OCI-M2 (cell line): ENCODE measurements around the gene SHC2.
"Not testable (repeated sequence)": the region's sequence is repeated elsewhere in the genome, so short reads cannot be mapped to it uniquely, and the experiment has no call there.

Experiments used
- DNase-seq: peaks from one replicate; lab custom pipeline; 2025; ENCODE audit not compliant: unreplicated experiment; lab: John Stamatoyannopoulos, UW

The SHC2 gene

GRCh38 chr19:493391-494170, 32.7 kb upstream of the SHC2 start:
- DNase-seq, result no peak

GRCh38 chr19:492091-492531, 31.3 kb upstream of the SHC2 start:
- no peak for DNase-seq

GRCh38 chr19:491146-491741, 30.4 kb upstream of the SHC2 start:
- DNase-seq, result no peak

- DNase-seq, result no peak
Measured at GRCh38 chr19:489418-490196, 28.8 kb upstream of the SHC2 start.

GRCh38 chr19:488505-489417, 27.9 kb upstream of the SHC2 start:
- no peak for DNase-seq

GRCh38 chr19:485583-486236, 24.9 kb upstream of the SHC2 start:
- DNase-seq, result no peak

- no peak for DNase-seq
Measured at GRCh38 chr19:485077-485476, 24.2 kb upstream of the SHC2 start.

GRCh38 chr19:484494-484893, 23.7 kb upstream of the SHC2 start:
- no peak for DNase-seq

- no peak for DNase-seq
Measured at GRCh38 chr19:483332-484072, 22.7 kb upstream of the SHC2 start.

- DNase-seq, result no peak
Measured at GRCh38 chr19:482186-483041, 21.6 kb upstream of the SHC2 start.

- DNase-seq, result not testable (repeated sequence)
Measured at GRCh38 chr19:481100-481499, 20.3 kb upstream of the SHC2 start.

GRCh38 chr19:480016-480855, 19.4 kb upstream of the SHC2 start:
- no peak for DNase-seq

GRCh38 chr19:478976-479375, 18.1 kb upstream of the SHC2 start:
- DNase-seq, result no peak

- DNase-seq, result no peak
Measured at GRCh38 chr19:478236-478903, 17.5 kb upstream of the SHC2 start.

- DNase-seq, result no peak
Measured at GRCh38 chr19:475360-475759, 14.5 kb upstream of the SHC2 start.

- DNase-seq, result no peak
Measured at GRCh38 chr19:474126-475078, 13.6 kb upstream of the SHC2 start.
